ENCODE results near the gene BEST1. TPM values are rescaled to one million over a fixed set of nuclear protein-coding genes. Genes with fewer than 3 reads are reported as not detected.

Gene BEST1
- total RNA-seq, 1 experiment from 2014 or later = 0.22 TPM

GRCh38 chr11:61910187-61911127 lies 39.7 kb upstream of the BEST1 start:
- H3K9me2 ChIP-seq (replicated peaks; ENCODE audit: low read length) = no peaks in the 10 kb centered on the region
- no peak overlapping the region for H2AFZ ChIP-seq (ENCODE audit: low read length)
- no peaks in the 10 kb centered on the region for H3F3A ChIP-seq (ENCODE audit: low read length, unreplicated experiment)
- ChIA-PET CTCF (no interaction called here), POLR2A (ENCODE audit: unreplicated experiment) (no interaction called here)
- no peaks in the 10 kb centered on the region for H4K20me1 ChIP-seq (ENCODE audit: low read length)
- H3K27ac ChIP-seq (ENCODE audit: low read length) = no peak overlapping the region
- intact Hi-C loops (cut with micrococcal nuclease) = no loop called here
- BruUV-seq (replicated peaks) = no TSS peak
- H3K4me3 ChIP-seq (ENCODE audit: low read length) = no peak overlapping the region
- H3K9ac ChIP-seq (ENCODE audit: low read length) = no peak overlapping the region
- H3K4me1 ChIP-seq (ENCODE audit: insufficient read depth, low read length) = no peaks in the 10 kb centered on the region
- DNase-seq = no peak
- no peaks in the 10 kb centered on the region for H3K27me3 ChIP-seq (ENCODE audit: low read length)
- TF ChIP-seq EZH2phosphoT487 (IDR thresholded peaks at IDR 0.05; ENCODE audit: borderline replicate concordance, low read length) (no peak), CTCF (conservative IDR thresholded peaks at IDR 0.05; ENCODE audit: low read depth, low read length) (peak; percentile 15; the same call in 1 of the 2 replicates), EZH2 (IDR thresholded peaks at IDR 0.05; ENCODE audit: low read length, unreplicated experiment) (no peak)
- H3K79me2 ChIP-seq (ENCODE audit: low read length) = no peaks in the 10 kb centered on the region
- no peak overlapping the region for H3K4me2 ChIP-seq (ENCODE audit: low read length)
- no peaks in the 10 kb centered on the region for H3K9me3 ChIP-seq (ENCODE audit: low read length)
- no peaks in the 10 kb centered on the region for H3K36me3 ChIP-seq (ENCODE audit: low read depth, low read length)
- no peak for ATAC-seq

DNA sequence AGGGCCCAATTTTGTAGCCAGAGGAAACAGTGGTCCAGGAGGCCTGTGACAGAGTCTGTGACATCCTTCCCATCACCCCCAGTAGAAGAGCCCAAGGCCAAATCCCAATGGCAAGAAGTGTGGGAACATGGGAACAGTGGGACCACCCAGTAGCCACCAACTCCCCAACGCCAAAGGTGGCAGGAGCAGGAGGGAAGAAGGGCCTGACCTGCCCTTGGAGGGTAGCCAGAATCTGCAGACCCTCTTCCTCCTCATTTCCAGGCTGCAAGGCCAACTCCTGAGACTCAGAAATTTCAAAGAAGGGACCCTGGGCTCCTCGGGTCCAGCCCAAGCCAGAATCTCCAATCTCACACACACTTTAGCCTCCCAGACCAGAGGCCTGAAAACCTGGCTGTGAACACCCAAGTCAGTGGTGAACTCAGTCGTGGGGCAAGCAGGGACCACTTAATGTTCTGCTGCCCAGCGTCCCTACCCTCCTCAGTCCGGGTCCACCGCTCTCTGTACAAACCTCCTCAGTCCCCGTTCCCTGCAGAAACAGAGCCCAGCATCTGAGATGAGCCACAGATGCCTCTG lies 38.9 kb upstream of the BEST1 start:
- Histone ChIP-seq H3K36me3 (ENCODE audit: low read depth, low read length) (no peaks in the 10 kb centered on the region), H3K27me3 (ENCODE audit: low read length) (no peaks in the 10 kb centered on the region), H3K9me3 (ENCODE audit: low read length) (no peaks in the 10 kb centered on the region), H3K9ac (ENCODE audit: low read length) (no peak overlapping the region), H2AFZ (ENCODE audit: low read length) (no peak overlapping the region), H4K20me1 (ENCODE audit: low read length) (no peaks in the 10 kb centered on the region), H3K79me2 (ENCODE audit: low read length) (no peaks in the 10 kb centered on the region), H3K4me2 (ENCODE audit: low read length) (no peak overlapping the region), H3K4me3 (ENCODE audit: low read length) (no peak overlapping the region), H3K4me1 (ENCODE audit: insufficient read depth, low read length) (no peaks in the 10 kb centered on the region), H3K27ac (ENCODE audit: low read length) (no peak overlapping the region), H3F3A (ENCODE audit: low read length, unreplicated experiment) (no peaks in the 10 kb centered on the region), H3K9me2 (replicated peaks; ENCODE audit: low read length) (no peaks in the 10 kb centered on the region)
- no peak for ATAC-seq
- CTCF ChIA-PET = no interaction called here
- BruUV-seq (replicated peaks) = no TSS peak
- POLR2A ChIA-PET (ENCODE audit: unreplicated experiment) = no interaction called here
- TF ChIP-seq EZH2 (IDR thresholded peaks at IDR 0.05; ENCODE audit: low read length, unreplicated experiment) = no peak
- TF ChIP-seq CTCF (conservative IDR thresholded peaks at IDR 0.05; ENCODE audit: low read depth, low read length) = no peak
- TF ChIP-seq EZH2phosphoT487 (IDR thresholded peaks at IDR 0.05; ENCODE audit: borderline replicate concordance, low read length) = no peak
- intact Hi-C loops (cut with micrococcal nuclease) = no loop called here
- no peak for DNase-seq

Data from PC-3 (cell line).